Measurements from ENCODE around the gene DNAI7. TPM values are rescaled to one million over a fixed set of nuclear protein-coding genes. Genes with fewer than 3 reads are reported as not detected.

DNAI7 gene
- total RNA-seq, 4 donors from 2014 or later: 5.1 to 9.2 (median 6.9) TPM

DNA sequence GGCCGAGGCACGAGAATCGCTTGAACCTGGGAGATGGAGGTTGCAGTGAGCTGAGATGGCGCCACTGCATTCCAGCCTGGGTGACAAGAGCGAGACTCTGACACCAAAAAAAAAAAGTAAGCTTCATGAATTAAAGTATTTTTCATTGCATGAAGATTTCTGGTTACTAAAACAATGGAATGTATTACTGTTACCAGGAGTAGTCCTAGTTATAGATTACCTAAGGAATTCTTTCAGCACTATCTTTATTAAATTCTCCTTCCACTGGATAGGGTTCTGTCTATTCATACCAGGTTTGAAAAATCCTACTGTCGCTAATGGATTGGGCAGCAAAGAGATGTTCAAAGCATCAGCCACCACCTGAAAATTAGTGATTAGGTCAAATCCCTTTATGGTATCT lies 12.5 kb upstream of the DNAI7 start:
- TF ChIP-seq POLR2A (IDR thresholded peaks at IDR 0.05): no peak
- TF ChIP-seq, protein P1, sequence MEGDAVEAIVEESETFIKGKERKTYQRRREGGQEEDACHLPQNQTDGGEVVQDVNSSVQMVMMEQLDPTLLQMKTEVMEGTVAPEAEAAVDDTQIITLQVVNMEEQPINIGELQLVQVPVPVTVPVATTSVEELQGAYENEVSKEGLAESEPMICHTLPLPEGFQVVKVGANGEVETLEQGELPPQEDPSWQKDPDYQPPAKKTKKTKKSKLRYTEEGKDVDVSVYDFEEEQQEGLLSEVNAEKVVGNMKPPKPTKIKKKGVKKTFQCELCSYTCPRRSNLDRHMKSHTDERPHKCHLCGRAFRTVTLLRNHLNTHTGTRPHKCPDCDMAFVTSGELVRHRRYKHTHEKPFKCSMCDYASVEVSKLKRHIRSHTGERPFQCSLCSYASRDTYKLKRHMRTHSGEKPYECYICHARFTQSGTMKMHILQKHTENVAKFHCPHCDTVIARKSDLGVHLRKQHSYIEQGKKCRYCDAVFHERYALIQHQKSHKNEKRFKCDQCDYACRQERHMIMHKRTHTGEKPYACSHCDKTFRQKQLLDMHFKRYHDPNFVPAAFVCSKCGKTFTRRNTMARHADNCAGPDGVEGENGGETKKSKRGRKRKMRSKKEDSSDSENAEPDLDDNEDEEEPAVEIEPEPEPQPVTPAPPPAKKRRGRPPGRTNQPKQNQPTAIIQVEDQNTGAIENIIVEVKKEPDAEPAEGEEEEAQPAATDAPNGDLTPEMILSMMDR (IDR thresholded peaks at IDR 0.05): no peak
- intact Hi-C loops (cut with DNase I): no loop called here
- Histone ChIP-seq H3K4me1 (peaks cover 3 to 4% of the 10 kb centered on the region in 2 donors), H3K36me3 (no peaks in the 10 kb centered on the region), H3K27me3 (no peaks in the 10 kb centered on the region), H3K4me3 (replicated peaks in 1 of 3) (no peak overlapping the region), H3K27ac (no peak overlapping the region), H3K9me3 (no peaks in the 10 kb centered on the region)
- 96 to 99% methylated on average over 6 of the region's 6 CpGs for WGBS, 2 donors
- no peak for DNase-seq

DNA sequence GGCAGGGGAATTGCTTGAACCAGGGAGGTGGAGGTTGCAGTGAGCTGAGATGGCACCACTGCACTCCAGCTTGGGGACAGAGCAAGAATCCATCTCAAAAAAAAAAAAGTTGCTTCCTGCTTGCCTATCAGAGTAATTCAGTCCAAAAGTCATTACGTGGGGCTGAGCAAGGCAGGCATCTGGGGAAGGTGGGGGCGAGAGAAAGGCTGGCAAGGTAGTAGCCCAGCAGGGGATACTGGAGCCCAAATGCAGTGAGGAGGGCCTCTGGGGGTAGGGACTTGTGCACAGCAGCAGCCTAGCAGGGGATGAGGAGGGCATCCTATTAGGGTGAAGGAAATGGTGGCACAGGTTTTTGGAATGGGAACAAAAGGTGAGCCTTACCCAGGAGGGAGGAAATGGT lies 7.2 kb upstream of the DNAI7 start:
- no peak for DNase-seq
- WGBS, 2 donors: 91 to 92% methylated on average over 2 of the region's 2 CpGs
- Histone ChIP-seq H3K4me3 (replicated peaks in 1 of 3) (no peak overlapping the region), H3K27ac (no peak overlapping the region), H3K36me3 (no peaks in the 10 kb centered on the region), H3K9me3 (no peaks in the 10 kb centered on the region), H3K27me3 (no peaks in the 10 kb centered on the region), H3K4me1 (no peaks in the 10 kb centered on the region)
- intact Hi-C loops (cut with DNase I): no loop called here
- TF ChIP-seq, protein P1 (IDR thresholded peaks at IDR 0.05): no peak
- TF ChIP-seq POLR2A (IDR thresholded peaks at IDR 0.05): no peak

DNA sequence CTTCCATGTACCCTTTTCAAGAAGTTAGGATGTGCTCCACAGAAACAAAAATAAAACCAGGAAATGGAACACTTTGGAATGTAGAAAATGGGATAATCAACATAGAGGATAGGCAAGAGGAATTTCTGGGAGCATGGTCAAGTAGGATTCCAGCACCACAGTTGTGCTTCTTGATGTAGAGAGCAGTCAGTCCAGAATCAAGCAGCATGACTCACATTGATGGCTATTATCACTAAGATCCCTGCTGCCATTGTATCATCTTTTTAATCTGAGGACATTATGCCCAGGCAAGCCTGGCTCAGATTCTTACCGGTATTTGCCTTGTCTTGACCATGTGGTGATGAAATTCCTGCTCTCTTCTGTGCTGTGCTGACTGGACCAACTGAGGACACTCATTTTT lies 5.7 kb upstream of the DNAI7 start:
- Histone ChIP-seq H3K36me3 (no peaks in the 10 kb centered on the region), H3K27ac (no peak overlapping the region), H3K27me3 (no peaks in the 10 kb centered on the region), H3K4me1 (peaks cover 0 to 7% of the 10 kb centered on the region in 2 donors), H3K4me3 (replicated peaks in 1 of 3) (no peak overlapping the region), H3K9me3 (no peaks in the 10 kb centered on the region)
- TF ChIP-seq, protein P1 (IDR thresholded peaks at IDR 0.05): no peak
- TF ChIP-seq POLR2A (IDR thresholded peaks at IDR 0.05): no peak
- DNase-seq: no peak
- 95 to 97% methylated on average over 1 of the region's 1 CpG for WGBS, 2 donors
- intact Hi-C loops (cut with DNase I): no loop called here

DNA sequence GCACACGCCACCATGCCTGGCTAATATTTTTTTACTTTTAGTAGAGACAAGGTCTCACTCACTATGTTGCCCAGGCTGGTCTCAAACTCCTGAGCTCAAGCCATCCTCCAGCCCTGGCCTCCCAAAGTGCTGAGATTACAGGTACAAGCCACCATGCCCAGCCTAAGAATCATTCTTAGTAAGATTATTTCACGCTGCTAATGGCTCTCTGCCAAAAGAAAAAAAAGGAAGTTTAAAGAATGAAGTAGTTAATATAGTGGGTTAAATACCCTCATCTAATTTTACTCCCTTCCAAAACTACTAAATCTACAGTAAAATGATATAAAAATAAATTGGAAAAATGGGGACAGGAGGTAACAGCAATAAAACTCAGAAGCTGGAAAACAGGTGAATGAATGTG lies 2.6 kb upstream of the DNAI7 start:
- H3K4me1 ChIP-seq: peaks cover 6 to 7% of the 10 kb centered on the region in 2 donors
- H3K36me3 ChIP-seq: no peaks in the 10 kb centered on the region
- DNase-seq: no peak
- H3K4me3 ChIP-seq (replicated peaks in 1 of 3): no peak overlapping the region
- intact Hi-C loops (cut with DNase I): no loop called here
- no peak overlapping the region for H3K27ac ChIP-seq
- TF ChIP-seq, protein P1 (IDR thresholded peaks at IDR 0.05): no peak
- TF ChIP-seq POLR2A (IDR thresholded peaks at IDR 0.05): no peak
- H3K9me3 ChIP-seq: no peaks in the 10 kb centered on the region
- no peaks in the 10 kb centered on the region for H3K27me3 ChIP-seq
- 84 to 85% methylated on average over 2 of the region's 2 CpGs for whole genome bisulfite sequencing, 2 donors

DNA sequence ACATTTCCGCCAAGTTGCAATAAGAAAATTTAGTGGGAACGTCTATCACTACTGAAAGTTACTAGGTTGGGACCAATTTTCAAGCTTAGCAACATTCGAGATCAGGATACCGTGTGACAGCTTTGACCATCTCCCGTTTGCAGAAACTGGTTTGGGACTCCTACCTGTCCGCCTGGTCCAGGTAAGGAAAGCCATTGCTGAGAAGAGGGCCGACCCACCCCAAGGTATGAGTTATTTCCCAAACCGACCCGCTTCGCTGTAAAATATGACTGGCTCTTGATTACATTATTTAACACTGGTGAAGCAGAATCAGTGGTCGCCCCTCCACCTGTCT lies 271 bp downstream of the DNAI7 start:
- H3K4me1 ChIP-seq: peaks cover 6 to 7% of the 10 kb centered on the region in 2 donors
- H3K27me3 ChIP-seq: no peaks in the 10 kb centered on the region
- no peak for TF ChIP-seq POLR2A (IDR thresholded peaks at IDR 0.05)
- TF ChIP-seq, protein P1 (IDR thresholded peaks at IDR 0.05): no peak
- H3K27ac ChIP-seq: peak overlapping the region; percentile 4 to 93 (median 88)
- H3K4me3 ChIP-seq (replicated peaks in 1 of 3): peak overlapping the region in 2 of 3 donors; percentile 49 to 64
- no peaks in the 10 kb centered on the region for H3K9me3 ChIP-seq
- 3 to 7% methylated on average over 11 of the region's 11 CpGs for WGBS, 2 donors
- H3K36me3 ChIP-seq: no peaks in the 10 kb centered on the region
- DNase-seq: no peak
- intact Hi-C loops (cut with DNase I): no loop called here
